OCI-LY3 (cell line): ENCODE results near the gene AFM.

Experiments used
- H2AFZ ChIP-seq: fragments of 200-600, 300-600 bp; shearing (Covaris generic); 2 replicates; pipeline ENCODE4 v1.6.0; 2014; ENCODE audit warnings: antibody characterized with exemption, low read depth, low read length
- H3K27ac ChIP-seq: fragments of 200-600, 300-600 bp; sonication (generic); 2 replicates; pipeline ENCODE4 v1.5.1; 2014; ENCODE audit warnings: mild to moderate bottlenecking, low read length, moderate library complexity, mixed read lengths
- H3K27me3 ChIP-seq: fragments of 200-600, 300-600 bp; sonication (generic); 2 replicates; pipeline ENCODE4 v1.6.1; 2014; ENCODE audit warnings: low read depth, low read length, mixed read lengths
- H3K36me3 ChIP-seq: fragments of 200-600, 300-600 bp; sonication (generic); replicated peaks from 2 replicates; pipeline ENCODE3; 2014; ENCODE audit warnings: low read depth, low read length, mixed read lengths
- H3K4me1 ChIP-seq: fragments of 300-600, 200-600 bp; sonication (generic); 2 replicates; pipeline ENCODE4 v1.6.1; 2014; ENCODE audit warnings: low read length, mixed read lengths
- H3K4me2 ChIP-seq: fragments of 200-600, 300-600 bp; sonication (generic); 2 replicates; pipeline ENCODE4 v1.6.1; 2014; ENCODE audit warnings: low read length, mixed read lengths
- H3K4me3 ChIP-seq: fragments of 300-600, 200-600 bp; sonication (generic); 2 replicates; pipeline ENCODE4 v1.5.1; 2014; ENCODE audit warnings: antibody characterized with exemption, mild to moderate bottlenecking, low read length, moderate library complexity
- H3K79me2 ChIP-seq: fragments of 300-600, 200-600 bp; shearing (Covaris generic); 2 replicates; pipeline ENCODE4 v1.6.1; 2014; ENCODE audit warnings: mild to moderate bottlenecking, low read length, mixed read lengths
- H3K9ac ChIP-seq: fragments of 300-600, 200-600 bp; shearing (Covaris generic); 2 replicates; pipeline ENCODE4 v1.6.0; 2014; ENCODE audit warnings: mild to moderate bottlenecking, low read length, moderate library complexity
- H3K9me3 ChIP-seq: fragments of 200-600, 300-600 bp; shearing (Covaris generic); 2 replicates; pipeline ENCODE4 v1.6.1; 2014; ENCODE audit warnings: low read length, mixed read lengths; ENCODE audit not compliant: insufficient read depth
- H4K20me1 ChIP-seq: fragments of 200-600, 300-600 bp; sonication (generic); 2 replicates; pipeline ENCODE4 v1.6.1; 2016; ENCODE audit warnings: low read length, mixed read lengths; ENCODE audit not compliant: insufficient read depth
- EZH2phosphoT487 ChIP-seq: fragments of 200-600 bp; shearing (Covaris generic); IDR thresholded peaks from 2 replicates; pipeline ENCODE4 v1.6.1; 2018; ENCODE audit warnings: antibody characterized with exemption, mixed run types, low read depth
- TF ChIP-seq, protein P1 (sequence below): fragments of 200-600, 300-600 bp; sonication (generic); IDR thresholded peaks from 2 replicates; pipeline ENCODE4 v1.5.1; 2014; ENCODE audit warnings: antibody characterized with exemption, low read length, low read depth

Gene AFM

DNA sequence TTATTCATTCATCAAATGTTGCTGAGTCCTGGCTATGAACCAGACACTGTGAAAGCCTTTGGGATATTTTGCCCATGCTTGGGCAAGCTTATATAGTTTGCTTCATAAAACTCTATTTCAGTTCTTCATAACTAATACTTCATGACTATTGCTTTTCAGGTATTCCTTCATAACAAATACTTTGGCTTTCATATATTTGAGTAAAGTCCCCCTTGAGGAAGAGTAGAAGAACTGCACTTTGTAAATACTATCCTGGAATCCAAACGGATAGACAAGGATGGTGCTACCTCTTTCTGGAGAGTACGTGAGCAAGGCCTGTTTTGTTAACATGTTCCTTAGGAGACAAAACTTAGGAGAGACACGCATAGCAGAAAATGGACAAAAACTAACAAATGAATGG is 47.2 kb upstream of the AFM start:
- no peak overlapping the region for H3K27ac ChIP-seq
- H3K9me3 ChIP-seq, result no peaks in the 10 kb centered on the region
- H2AFZ ChIP-seq, result no peak overlapping the region
- no peak overlapping the region for H3K4me3 ChIP-seq
- H3K9ac ChIP-seq, result no peak overlapping the region
- no peaks in the 10 kb centered on the region for H3K36me3 ChIP-seq
- H3K4me2 ChIP-seq, result no peak overlapping the region
- peaks cover 11% of the 10 kb centered on the region for H3K27me3 ChIP-seq
- no peaks in the 10 kb centered on the region for H4K20me1 ChIP-seq
- TF ChIP-seq, protein P1, sequence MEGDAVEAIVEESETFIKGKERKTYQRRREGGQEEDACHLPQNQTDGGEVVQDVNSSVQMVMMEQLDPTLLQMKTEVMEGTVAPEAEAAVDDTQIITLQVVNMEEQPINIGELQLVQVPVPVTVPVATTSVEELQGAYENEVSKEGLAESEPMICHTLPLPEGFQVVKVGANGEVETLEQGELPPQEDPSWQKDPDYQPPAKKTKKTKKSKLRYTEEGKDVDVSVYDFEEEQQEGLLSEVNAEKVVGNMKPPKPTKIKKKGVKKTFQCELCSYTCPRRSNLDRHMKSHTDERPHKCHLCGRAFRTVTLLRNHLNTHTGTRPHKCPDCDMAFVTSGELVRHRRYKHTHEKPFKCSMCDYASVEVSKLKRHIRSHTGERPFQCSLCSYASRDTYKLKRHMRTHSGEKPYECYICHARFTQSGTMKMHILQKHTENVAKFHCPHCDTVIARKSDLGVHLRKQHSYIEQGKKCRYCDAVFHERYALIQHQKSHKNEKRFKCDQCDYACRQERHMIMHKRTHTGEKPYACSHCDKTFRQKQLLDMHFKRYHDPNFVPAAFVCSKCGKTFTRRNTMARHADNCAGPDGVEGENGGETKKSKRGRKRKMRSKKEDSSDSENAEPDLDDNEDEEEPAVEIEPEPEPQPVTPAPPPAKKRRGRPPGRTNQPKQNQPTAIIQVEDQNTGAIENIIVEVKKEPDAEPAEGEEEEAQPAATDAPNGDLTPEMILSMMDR, result peak; percentile 49
- no peak for TF ChIP-seq EZH2phosphoT487
- no peaks in the 10 kb centered on the region for H3K79me2 ChIP-seq
- H3K4me1 ChIP-seq, result no peaks in the 10 kb centered on the region

GRCh38 chr4:73435984-73436383 is 45.6 kb upstream of the AFM start, which contains the start of gene AFP:
Gene AFP (plus strand): TSS chr4:73436221. CDS start chr4:73436263, 42 bp downstream.
- Histone ChIP-seq H3K4me2 (no peak within 1 kb of the TSS), H3K79me2 (no peaks in the 10 kb centered on the region), H3K27ac (no peak within 1 kb of the TSS), H2AFZ (no peak within 1 kb of the TSS), H3K36me3 (no peaks in the 10 kb centered on the region), H3K4me1 (no peaks in the 10 kb centered on the region), H3K9me3 (no peaks in the 10 kb centered on the region), H3K9ac (no peak within 1 kb of the TSS), H4K20me1 (no peaks in the 10 kb centered on the region), H3K27me3 (peaks cover 11% of the 10 kb centered on the region), H3K4me3 (no peak within 1 kb of the TSS)
- TF ChIP-seq, protein P1, result no peak
- no peak for TF ChIP-seq EZH2phosphoT487

DNA sequence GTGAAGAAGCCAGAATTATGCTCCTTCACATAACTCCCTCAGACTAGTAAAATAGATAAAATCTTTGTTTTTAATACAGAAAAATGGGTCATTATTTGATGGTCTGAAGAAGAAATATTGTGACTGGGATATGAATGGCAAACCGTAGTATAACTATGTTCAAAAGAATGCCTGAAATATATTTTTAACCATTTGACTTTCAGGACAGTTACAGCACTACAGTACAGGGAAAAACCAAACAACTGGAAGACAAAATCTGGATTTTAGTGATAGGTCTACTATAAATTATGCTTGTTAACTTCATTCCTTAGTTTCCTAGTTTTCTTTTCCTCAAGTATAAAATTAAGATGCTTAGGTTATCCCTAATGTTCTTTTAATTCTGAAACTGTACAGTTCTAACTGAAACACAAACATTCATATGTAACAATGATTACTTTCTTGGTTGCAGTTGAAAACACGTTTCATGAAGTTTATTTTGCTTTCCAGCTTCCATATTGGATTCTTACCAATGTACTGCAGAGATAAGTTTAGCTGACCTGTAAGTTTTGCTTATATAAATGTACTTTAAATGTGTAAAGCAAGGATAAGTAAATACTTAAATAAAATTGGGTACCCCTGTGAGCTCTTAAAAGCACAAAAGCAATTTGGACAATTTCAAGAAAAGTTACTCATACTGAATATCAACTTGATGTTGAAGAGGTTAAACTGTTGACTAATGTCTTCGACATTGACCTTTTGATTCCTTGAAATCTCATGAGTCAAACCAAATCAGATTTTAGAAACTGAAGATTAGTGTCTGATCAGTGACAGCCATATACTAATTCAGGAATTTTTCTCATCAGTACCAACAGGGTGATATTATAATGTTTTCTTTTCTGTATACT is 44.6 kb upstream of the AFM start:
- TF ChIP-seq, protein P1, result no peak
- no peak for TF ChIP-seq EZH2phosphoT487
- peaks cover 15% of the 10 kb centered on the region for H3K27me3 ChIP-seq
- H4K20me1 ChIP-seq, result no peaks in the 10 kb centered on the region
- H3K4me1 ChIP-seq, result no peaks in the 10 kb centered on the region
- H3K9ac ChIP-seq, result no peak overlapping the region
- H3K27ac ChIP-seq, result no peak overlapping the region
- H3K36me3 ChIP-seq, result no peaks in the 10 kb centered on the region
- H3K9me3 ChIP-seq, result no peaks in the 10 kb centered on the region
- no peak overlapping the region for H3K4me2 ChIP-seq
- H2AFZ ChIP-seq, result no peak overlapping the region
- H3K79me2 ChIP-seq, result no peaks in the 10 kb centered on the region
- no peak overlapping the region for H3K4me3 ChIP-seq

DNA sequence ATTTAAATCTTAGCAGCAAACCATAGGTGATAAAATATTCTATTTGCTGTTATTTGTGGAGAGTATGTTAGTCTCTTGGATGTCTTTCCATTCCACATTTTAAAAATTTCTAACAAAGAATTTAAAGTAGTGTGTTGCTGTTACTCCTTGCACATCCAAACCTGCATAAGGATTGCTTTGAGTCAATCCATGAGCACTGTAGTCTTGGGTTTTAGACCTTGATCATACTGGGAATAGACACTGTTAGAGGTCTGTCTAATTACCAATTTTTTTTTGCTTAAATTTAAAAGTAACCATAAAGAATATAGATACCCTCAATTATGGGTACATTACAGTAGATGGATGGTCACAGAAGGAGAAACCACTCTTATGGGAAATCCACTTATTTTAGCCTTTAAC is 44.0 kb upstream of the AFM start:
- no peaks in the 10 kb centered on the region for H3K4me1 ChIP-seq
- no peak overlapping the region for H3K4me2 ChIP-seq
- no peaks in the 10 kb centered on the region for H4K20me1 ChIP-seq
- no peak overlapping the region for H3K27ac ChIP-seq
- no peaks in the 10 kb centered on the region for H3K79me2 ChIP-seq
- H2AFZ ChIP-seq, result no peak overlapping the region
- H3K27me3 ChIP-seq, result peaks cover 10% of the 10 kb centered on the region; the same call in 1 of the 2 replicates
- H3K9ac ChIP-seq, result no peak overlapping the region
- H3K4me3 ChIP-seq, result no peak overlapping the region
- no peaks in the 10 kb centered on the region for H3K9me3 ChIP-seq
- TF ChIP-seq, protein P1, result no peak
- TF ChIP-seq EZH2phosphoT487, result no peak
- H3K36me3 ChIP-seq, result no peaks in the 10 kb centered on the region
